Liver (tissue), 9 donors: ENCODE measurements around the gene E2F3. TPM values are rescaled to one million over a fixed set of nuclear protein-coding genes. Genes with fewer than 3 reads are reported as not detected.

Experiments used
- DNase-seq: peaks from one replicate; pipeline ENCODE4 v3.0.0-alpha.2; 2017; ENCODE audit warnings: low spot score
- H3K27ac ChIP-seq, 2 donors: one replicate each; pipeline ENCODE4 v1.7.0; 2013; ENCODE audit warnings: inconsistent platforms in 2 of 2, low read length in 2 of 2, control low read depth in 1 of 2, low read depth in 1 of 2, mild to moderate bottlenecking in 1 of 2
- H3K27me3 ChIP-seq, 4 donors: one replicate each; pipeline versions ENCODE4 v1.6.1 to v1.7.0; 2013; ENCODE audit warnings: low read length in 3 of 4, inconsistent platforms in 1 of 4, mild to moderate bottlenecking in 1 of 4, moderate library complexity in 1 of 4; ENCODE audit not compliant: control insufficient read depth in 4 of 4, insufficient read depth in 4 of 4
- H3K36me3 ChIP-seq, 4 donors: one replicate each; pipeline versions ENCODE4 v1.6.1 to v1.7.0; 2013; ENCODE audit warnings: low read length in 3 of 4, mild to moderate bottlenecking in 3 of 4, low read depth in 1 of 4, moderate library complexity in 1 of 4; ENCODE audit not compliant: control insufficient read depth in 4 of 4, insufficient read depth in 3 of 4
- H3K4me1 ChIP-seq, 4 donors: one replicate each; pipeline versions ENCODE4 v1.6.1 to v1.7.0; 2013; ENCODE audit warnings: low read length in 3 of 4, mild to moderate bottlenecking in 3 of 4, moderate library complexity in 1 of 4; ENCODE audit not compliant: control insufficient read depth in 4 of 4, insufficient read depth in 4 of 4
- H3K4me3 ChIP-seq, 3 donors: one replicate each; pipeline versions ENCODE4 v1.6.1 to v1.7.0; 2013; ENCODE audit warnings: low read length in 3 of 3, control low read depth in 1 of 3, low read depth in 1 of 3, mild to moderate bottlenecking in 1 of 3
- H3K9ac ChIP-seq, 2 donors: one replicate each; pipeline ENCODE4 v1.7.0; 2013; ENCODE audit warnings: low read length in 2 of 2, mild to moderate bottlenecking in 2 of 2, moderate library complexity in 2 of 2, control low read depth in 1 of 2, low read depth in 1 of 2
- H3K9me3 ChIP-seq, 4 donors: one replicate each; pipeline versions ENCODE4 v1.6.1 to v1.7.0; 2013; ENCODE audit warnings: low read length in 3 of 4; ENCODE audit not compliant: control insufficient read depth in 4 of 4
- EGR1 ChIP-seq, 2 donors: IDR thresholded peaks; 2 replicates each; pipeline ENCODE4 v1.6.1; 2016 to 2018; ENCODE audit warnings: antibody characterized with exemption in 2 of 2, low read depth in 2 of 2
- FOXA1 ChIP-seq: IDR thresholded peaks from 2 replicates; pipeline ENCODE4 v1.6.1; 2016; ENCODE audit warnings: antibody characterized with exemption
- FOXA2 ChIP-seq: IDR thresholded peaks from 2 replicates; pipeline ENCODE4 v1.6.1; 2016; ENCODE audit warnings: antibody characterized with exemption
- GABPA ChIP-seq, 2 donors: IDR thresholded peaks in 1 of 2; conservative IDR thresholded peaks in 1 of 2; 2 replicates each; pipeline ENCODE4 v1.6.1; 2016; ENCODE audit warnings: antibody characterized with exemption in 2 of 2, mild to moderate bottlenecking in 1 of 2, moderate library complexity in 1 of 2
- HNF4A ChIP-seq, 2 donors: conservative IDR thresholded peaks; 2 replicates each; pipeline ENCODE4 v1.6.1; 2016; ENCODE audit warnings: antibody characterized with exemption in 2 of 2, mild to moderate bottlenecking in 2 of 2
- HNF4G ChIP-seq: IDR thresholded peaks from 2 replicates; pipeline ENCODE4 v1.6.1; 2016; ENCODE audit warnings: antibody characterized with exemption
- JUND ChIP-seq, 2 donors: IDR thresholded peaks; 2 replicates each; pipeline ENCODE4 v1.6.1; 2016; ENCODE audit warnings: antibody characterized with exemption in 2 of 2
- NR2F2 ChIP-seq: IDR thresholded peaks from 2 replicates; pipeline ENCODE4 v1.6.1; 2016; ENCODE audit warnings: antibody characterized with exemption
- RAD21 ChIP-seq, 2 donors: IDR thresholded peaks; 2 replicates each; pipeline ENCODE4 v1.6.1; 2016; ENCODE audit warnings: antibody characterized with exemption in 2 of 2, mild to moderate bottlenecking in 2 of 2
- RXRA ChIP-seq, 2 donors: IDR thresholded peaks; 2 replicates each; pipeline ENCODE4 v1.6.1; 2017 to 2018; ENCODE audit warnings: antibody characterized with exemption in 2 of 2, mild to moderate bottlenecking in 1 of 2
- SP1 ChIP-seq: IDR thresholded peaks from 2 replicates; pipeline ENCODE4 v1.6.1; 2018; ENCODE audit warnings: antibody characterized with exemption, mild to moderate bottlenecking
- YY1 ChIP-seq: IDR thresholded peaks from 2 replicates; pipeline ENCODE4 v1.6.1; 2016; ENCODE audit warnings: antibody characterized with exemption, mild to moderate bottlenecking
- WGBS: extraction: QIAGEN DNeasy Blood & Tissue Kit; methylation state at CpG from one replicate; pipeline ENCODE4 v1.1.7; 2013; 5-methylcytosine and 5-hydroxymethylcytosine counted together
- polyA plus RNA-seq, 2 donors: library from polyadenylated mRNA; stranded (reverse) in 1 of 2; unstranded in 1 of 2; fragments of 200-250 nt in 1 of 2; fragments of >200 nt in 1 of 2; fragmentation: Nextera tagmentation in 1 of 2; extraction: Ambion mirVana in 1 of 2; gene quantifications; one replicate each; pipeline versions ENCODE4 v1.2.1 to v1.2.3, GENCODE V29; 2013 to 2015
- total RNA-seq, 2 donors: library from RNA; depleted of rRNA; stranded (reverse); fragments of >200 nt; gene quantifications; one replicate each; pipeline ENCODE4 v1.2.3, GENCODE V29; 2014
- TF ChIP-seq, protein P1 (sequence below): fragments of 150-350 bp; IDR thresholded peaks from 2 replicates; pipeline ENCODE4 v1.5.1; 2017; ENCODE audit warnings: improper control_type of control experiment, low read depth, low read length; ENCODE audit not compliant: missing input control
- TF ChIP-seq, protein P2 (sequence below): IDR thresholded peaks from 2 replicates; pipeline ENCODE4 v1.6.1; 2016; ENCODE audit warnings: antibody characterized with exemption
- TF ChIP-seq, protein P3 (sequence below): IDR thresholded peaks from 2 replicates; pipeline ENCODE4 v1.6.1; 2016; ENCODE audit warnings: antibody characterized with exemption, mild to moderate bottlenecking
- TF ChIP-seq, protein P4 (sequence below): IDR thresholded peaks from 2 replicates; pipeline ENCODE4 v1.6.1; 2016; ENCODE audit warnings: antibody characterized with exemption
- TF ChIP-seq, protein P5 (sequence below): IDR thresholded peaks from 2 replicates; pipeline ENCODE4 v1.6.1; 2016; ENCODE audit warnings: antibody characterized with exemption
- donor health status: healthy.
- donor health status: healthy.
- donor health status: healthy.
- donor health status: healthy.
- donor health status: healthy.

The E2F3 gene
- total and polyA plus RNA-seq, 4 donors, result 1.4 to 5.0 (median 1.9) TPM

- 88% methylated on average over 7 of the region's 7 CpGs for WGBS
- H3K27ac ChIP-seq, result no peak overlapping the region
- DNase-seq, result no peak
These were observed 73.3 kb downstream of the E2F3 start for GRCh38 chr6:20474874-20475542.

More at GRCh38 chr6:20474874-20475542, 73.3 kb downstream of the E2F3 start:
- H3K36me3 ChIP-seq, result no peaks in the 10 kb centered on the region
- H3K4me3 ChIP-seq, result no peak overlapping the region
- no peaks in the 10 kb centered on the region for H3K9me3 ChIP-seq
- TF ChIP-seq HNF4A (conservative IDR thresholded peaks at IDR 0.05) (no peak), GABPA (IDR thresholded peaks at IDR 0.05 in 1 of 2, conservative IDR thresholded peaks at IDR 0.05 in 1 of 2) (no peak), FOXA1 (no peak), YY1 (no peak), NR2F2 (no peak), EGR1 (IDR thresholded peaks at IDR 0.05; ENCODE audit: low read depth in 2 of 2) (no peak), JUND (IDR thresholded peaks at IDR 0.05) (no peak), FOXA2 (no peak), HNF4G (no peak), SP1 (no peak), RAD21 (IDR thresholded peaks at IDR 0.05) (no peak), RXRA (IDR thresholded peaks at IDR 0.05) (no peak)
- TF ChIP-seq, protein P1, sequence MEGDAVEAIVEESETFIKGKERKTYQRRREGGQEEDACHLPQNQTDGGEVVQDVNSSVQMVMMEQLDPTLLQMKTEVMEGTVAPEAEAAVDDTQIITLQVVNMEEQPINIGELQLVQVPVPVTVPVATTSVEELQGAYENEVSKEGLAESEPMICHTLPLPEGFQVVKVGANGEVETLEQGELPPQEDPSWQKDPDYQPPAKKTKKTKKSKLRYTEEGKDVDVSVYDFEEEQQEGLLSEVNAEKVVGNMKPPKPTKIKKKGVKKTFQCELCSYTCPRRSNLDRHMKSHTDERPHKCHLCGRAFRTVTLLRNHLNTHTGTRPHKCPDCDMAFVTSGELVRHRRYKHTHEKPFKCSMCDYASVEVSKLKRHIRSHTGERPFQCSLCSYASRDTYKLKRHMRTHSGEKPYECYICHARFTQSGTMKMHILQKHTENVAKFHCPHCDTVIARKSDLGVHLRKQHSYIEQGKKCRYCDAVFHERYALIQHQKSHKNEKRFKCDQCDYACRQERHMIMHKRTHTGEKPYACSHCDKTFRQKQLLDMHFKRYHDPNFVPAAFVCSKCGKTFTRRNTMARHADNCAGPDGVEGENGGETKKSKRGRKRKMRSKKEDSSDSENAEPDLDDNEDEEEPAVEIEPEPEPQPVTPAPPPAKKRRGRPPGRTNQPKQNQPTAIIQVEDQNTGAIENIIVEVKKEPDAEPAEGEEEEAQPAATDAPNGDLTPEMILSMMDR, result no peak
- TF ChIP-seq, protein P2, sequence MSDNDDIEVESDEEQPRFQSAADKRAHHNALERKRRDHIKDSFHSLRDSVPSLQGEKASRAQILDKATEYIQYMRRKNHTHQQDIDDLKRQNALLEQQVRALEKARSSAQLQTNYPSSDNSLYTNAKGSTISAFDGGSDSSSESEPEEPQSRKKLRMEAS, result no peak
- TF ChIP-seq, protein P3, sequence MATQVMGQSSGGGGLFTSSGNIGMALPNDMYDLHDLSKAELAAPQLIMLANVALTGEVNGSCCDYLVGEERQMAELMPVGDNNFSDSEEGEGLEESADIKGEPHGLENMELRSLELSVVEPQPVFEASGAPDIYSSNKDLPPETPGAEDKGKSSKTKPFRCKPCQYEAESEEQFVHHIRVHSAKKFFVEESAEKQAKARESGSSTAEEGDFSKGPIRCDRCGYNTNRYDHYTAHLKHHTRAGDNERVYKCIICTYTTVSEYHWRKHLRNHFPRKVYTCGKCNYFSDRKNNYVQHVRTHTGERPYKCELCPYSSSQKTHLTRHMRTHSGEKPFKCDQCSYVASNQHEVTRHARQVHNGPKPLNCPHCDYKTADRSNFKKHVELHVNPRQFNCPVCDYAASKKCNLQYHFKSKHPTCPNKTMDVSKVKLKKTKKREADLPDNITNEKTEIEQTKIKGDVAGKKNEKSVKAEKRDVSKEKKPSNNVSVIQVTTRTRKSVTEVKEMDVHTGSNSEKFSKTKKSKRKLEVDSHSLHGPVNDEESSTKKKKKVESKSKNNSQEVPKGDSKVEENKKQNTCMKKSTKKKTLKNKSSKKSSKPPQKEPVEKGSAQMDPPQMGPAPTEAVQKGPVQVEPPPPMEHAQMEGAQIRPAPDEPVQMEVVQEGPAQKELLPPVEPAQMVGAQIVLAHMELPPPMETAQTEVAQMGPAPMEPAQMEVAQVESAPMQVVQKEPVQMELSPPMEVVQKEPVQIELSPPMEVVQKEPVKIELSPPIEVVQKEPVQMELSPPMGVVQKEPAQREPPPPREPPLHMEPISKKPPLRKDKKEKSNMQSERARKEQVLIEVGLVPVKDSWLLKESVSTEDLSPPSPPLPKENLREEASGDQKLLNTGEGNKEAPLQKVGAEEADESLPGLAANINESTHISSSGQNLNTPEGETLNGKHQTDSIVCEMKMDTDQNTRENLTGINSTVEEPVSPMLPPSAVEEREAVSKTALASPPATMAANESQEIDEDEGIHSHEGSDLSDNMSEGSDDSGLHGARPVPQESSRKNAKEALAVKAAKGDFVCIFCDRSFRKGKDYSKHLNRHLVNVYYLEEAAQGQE, result no peak
- TF ChIP-seq, protein P4, sequence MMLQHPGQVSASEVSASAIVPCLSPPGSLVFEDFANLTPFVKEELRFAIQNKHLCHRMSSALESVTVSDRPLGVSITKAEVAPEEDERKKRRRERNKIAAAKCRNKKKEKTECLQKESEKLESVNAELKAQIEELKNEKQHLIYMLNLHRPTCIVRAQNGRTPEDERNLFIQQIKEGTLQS, result no peak
- TF ChIP-seq, protein P5, sequence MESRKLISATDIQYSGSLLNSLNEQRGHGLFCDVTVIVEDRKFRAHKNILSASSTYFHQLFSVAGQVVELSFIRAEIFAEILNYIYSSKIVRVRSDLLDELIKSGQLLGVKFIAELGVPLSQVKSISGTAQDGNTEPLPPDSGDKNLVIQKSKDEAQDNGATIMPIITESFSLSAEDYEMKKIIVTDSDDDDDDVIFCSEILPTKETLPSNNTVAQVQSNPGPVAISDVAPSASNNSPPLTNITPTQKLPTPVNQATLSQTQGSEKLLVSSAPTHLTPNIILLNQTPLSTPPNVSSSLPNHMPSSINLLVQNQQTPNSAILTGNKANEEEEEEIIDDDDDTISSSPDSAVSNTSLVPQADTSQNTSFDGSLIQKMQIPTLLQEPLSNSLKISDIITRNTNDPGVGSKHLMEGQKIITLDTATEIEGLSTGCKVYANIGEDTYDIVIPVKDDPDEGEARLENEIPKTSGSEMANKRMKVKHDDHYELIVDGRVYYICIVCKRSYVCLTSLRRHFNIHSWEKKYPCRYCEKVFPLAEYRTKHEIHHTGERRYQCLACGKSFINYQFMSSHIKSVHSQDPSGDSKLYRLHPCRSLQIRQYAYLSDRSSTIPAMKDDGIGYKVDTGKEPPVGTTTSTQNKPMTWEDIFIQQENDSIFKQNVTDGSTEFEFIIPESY, result no peak
- H3K27me3 ChIP-seq, result no peaks in the 10 kb centered on the region
- no peak overlapping the region for H3K9ac ChIP-seq
- no peaks in the 10 kb centered on the region for H3K4me1 ChIP-seq
